HG03521 (cell line): ENCODE results near the gene NUP214.
"Not testable (repeated sequence)": the region's sequence is repeated elsewhere in the genome, so short reads cannot be mapped to it uniquely, and the experiment has no call there.

Source experiments
- ATAC-seq: cut with Tn5 transposase; IDR thresholded peaks from one replicate; pipeline ENCODE4 v1.9.1; 2021; ENCODE audit warnings: mild to moderate bottlenecking, moderate library complexity; ENCODE audit not compliant: unreplicated experiment

NUP214 gene

GRCh38 chr9:131096269-131097125, 28.9 kb upstream of the NUP214 start, which contains the start of gene AIF1L:
Gene AIF1L, plus strand, starts transcription at chr9:131096531. Its CDS starts 99 bp downstream, at chr9:131096630.
- no peak for ATAC-seq

- ATAC-seq = no peak
These were observed 28.0 kb upstream of the NUP214 start for GRCh38 chr9:131097126-131097947.

- no peak for ATAC-seq
These were observed 27.5 kb upstream of the NUP214 start for GRCh38 chr9:131097948-131098278.

GRCh38 chr9:131098391-131099101, 26.8 kb upstream of the NUP214 start:
- no peak for ATAC-seq

- ATAC-seq = no peak
These were observed 26.2 kb upstream of the NUP214 start for GRCh38 chr9:131099102-131099606.

- ATAC-seq = not testable (repeated sequence)
These were observed 25.5 kb upstream of the NUP214 start for GRCh38 chr9:131099845-131100244.

- no peak for ATAC-seq
These were observed 24.9 kb upstream of the NUP214 start for GRCh38 chr9:131100445-131100844.

GRCh38 chr9:131101207-131101964, 24.0 kb upstream of the NUP214 start:
- ATAC-seq = no peak

- no peak for ATAC-seq
These were observed 22.4 kb upstream of the NUP214 start for GRCh38 chr9:131103024-131103423.

- ATAC-seq = no peak
These were observed 21.9 kb upstream of the NUP214 start for GRCh38 chr9:131103535-131103934.

- no peak for ATAC-seq
These were observed 21.2 kb upstream of the NUP214 start for GRCh38 chr9:131104016-131104740.

GRCh38 chr9:131105952-131106351, 19.4 kb upstream of the NUP214 start:
- no peak for ATAC-seq

- ATAC-seq = no peak
These were observed 17.6 kb upstream of the NUP214 start for GRCh38 chr9:131107760-131108159.

GRCh38 chr9:131111186-131111853, 14.1 kb upstream of the NUP214 start:
- no peak for ATAC-seq

GRCh38 chr9:131111854-131112311, 13.5 kb upstream of the NUP214 start:
- no peak for ATAC-seq

GRCh38 chr9:131112374-131113154, 12.8 kb upstream of the NUP214 start:
- no peak for ATAC-seq

GRCh38 chr9:131113655-131114054, 11.7 kb upstream of the NUP214 start:
- ATAC-seq = no peak

GRCh38 chr9:131114084-131114535, 11.3 kb upstream of the NUP214 start:
- no peak for ATAC-seq
